CD4-positive, alpha-beta T cell (primary cell): ENCODE results near the gene NDUFS7. TPM values are rescaled to one million over a fixed set of nuclear protein-coding genes. Genes with fewer than 3 reads are reported as not detected.
A peak's percentile ranks its signal among the peaks of the same experiment; 100 is the strongest.

Experiments
- ATAC-seq: fragments of 200-7000 bp; cut with Tn5 transposase; one replicate; pipeline ENCODE4 v1.10.0; 2022; ENCODE audit warnings: mild to moderate bottlenecking; ENCODE audit not compliant: poor library complexity
- CTCF ChIA-PET: fragments of 350-600 bp; sonication (Branson Sonifier 250); formaldehyde crosslinking; loops from one replicate; lab custom pipeline; 2021; ENCODE audit warnings: antibody characterized with exemption, inconsistent platforms; lab: Charles Lee
- POLR2A ChIA-PET: fragments of 350-600 bp; sonication (Branson Sonifier 250); formaldehyde crosslinking; loops from one replicate; lab custom pipeline; 2021; ENCODE audit warnings: antibody characterized with exemption, inconsistent platforms; lab: Charles Lee
- DNase-seq, 14 experiments: peaks; one replicate each; pipeline ENCODE4 v3.0.0-alpha.2; 2013 to 2020; ENCODE audit warnings: mixed read lengths in 2 of 14
- H3K27ac ChIP-seq, 2 donors: one replicate each; pipeline versions ENCODE4 v1.5.1 to v1.7.0; 2013; ENCODE audit warnings: low read length in 2 of 2, low read depth in 1 of 2, mild to moderate bottlenecking in 1 of 2
- H3K27me3 ChIP-seq, 2 experiments: 1 replicate in 1 of 2; 2 replicates in 1 of 2; pipeline versions ENCODE4 v1.6.1 to v1.7.0; 2013; ENCODE audit warnings: low read length in 2 of 2, control low read depth in 1 of 2, mild to moderate bottlenecking in 1 of 2, moderate library complexity in 1 of 2; ENCODE audit not compliant: insufficient read depth in 2 of 2, control insufficient read depth in 1 of 2
- H3K36me3 ChIP-seq: one replicate; pipeline ENCODE4 v1.6.1; 2013; ENCODE audit warnings: low read length, control low read depth; ENCODE audit not compliant: insufficient read depth
- H3K4me1 ChIP-seq: one replicate; pipeline ENCODE4 v1.6.1; 2013; ENCODE audit warnings: low read length, control low read depth; ENCODE audit not compliant: insufficient read depth
- H3K4me3 ChIP-seq: one replicate; pipeline ENCODE4 v1.5.1; 2013; ENCODE audit warnings: mild to moderate bottlenecking, low read length, moderate library complexity
- H3K9me3 ChIP-seq, 2 experiments: 1 replicate in 1 of 2; 2 replicates in 1 of 2; pipeline versions ENCODE4 v1.6.1 to v1.7.0; 2013; ENCODE audit warnings: low read length in 2 of 2, mild to moderate bottlenecking in 2 of 2, control low read depth in 1 of 2, moderate library complexity in 1 of 2; ENCODE audit not compliant: control insufficient read depth in 1 of 2, insufficient read depth in 1 of 2
- H3K27ac Mint-ChIP-seq: one replicate; pipeline ENCODE4 v1.8.0; 2020; ENCODE audit warnings: mixed read lengths
- H3K27me3 Mint-ChIP-seq: one replicate; pipeline ENCODE4 v1.8.0; 2021; ENCODE audit warnings: mixed read lengths
- H3K36me3 Mint-ChIP-seq: one replicate; pipeline ENCODE4 v1.8.0; 2021; ENCODE audit warnings: low read depth, mixed read lengths
- H3K4me1 Mint-ChIP-seq: one replicate; pipeline ENCODE4 v1.8.0; 2021; ENCODE audit warnings: low read depth, mixed read lengths
- H3K4me3 Mint-ChIP-seq: one replicate; pipeline ENCODE4 v1.8.0; 2020; ENCODE audit warnings: mild to moderate bottlenecking, mixed read lengths
- H3K9me3 Mint-ChIP-seq: one replicate; pipeline ENCODE4 v1.8.0; 2020; ENCODE audit warnings: mixed read lengths
- intact Hi-C, 2 experiments: fragments of 100-400 bp; cut with DNase I in 1 of 2; cut with micrococcal nuclease in 1 of 2; formaldehyde crosslinking; loops; one replicate each; pipeline versions ENCODE4 v1.15.1 to v1.9.0; 2023 to 2025; cut with DNase I, micrococcal nuclease
- total RNA-seq, 174 experiments: library from RNA in 2 of 174; stranded (reverse) in 2 of 174; gene quantifications; one replicate each; pipeline ENCODE4 v1.2.3 and lab custom pipeline; 2021 to 2026
- TF ChIP-seq, protein P1 (sequence below): fragments of 200-600 bp; IDR thresholded peaks from one replicate; pipeline ENCODE4 v1.8.0; 2022; ENCODE audit warnings: antibody characterized with exemption, mild to moderate bottlenecking

NDUFS7 gene
- total RNA-seq, 2 experiments from 2014 or later, result 40.0 to 42.6 TPM

DNA sequence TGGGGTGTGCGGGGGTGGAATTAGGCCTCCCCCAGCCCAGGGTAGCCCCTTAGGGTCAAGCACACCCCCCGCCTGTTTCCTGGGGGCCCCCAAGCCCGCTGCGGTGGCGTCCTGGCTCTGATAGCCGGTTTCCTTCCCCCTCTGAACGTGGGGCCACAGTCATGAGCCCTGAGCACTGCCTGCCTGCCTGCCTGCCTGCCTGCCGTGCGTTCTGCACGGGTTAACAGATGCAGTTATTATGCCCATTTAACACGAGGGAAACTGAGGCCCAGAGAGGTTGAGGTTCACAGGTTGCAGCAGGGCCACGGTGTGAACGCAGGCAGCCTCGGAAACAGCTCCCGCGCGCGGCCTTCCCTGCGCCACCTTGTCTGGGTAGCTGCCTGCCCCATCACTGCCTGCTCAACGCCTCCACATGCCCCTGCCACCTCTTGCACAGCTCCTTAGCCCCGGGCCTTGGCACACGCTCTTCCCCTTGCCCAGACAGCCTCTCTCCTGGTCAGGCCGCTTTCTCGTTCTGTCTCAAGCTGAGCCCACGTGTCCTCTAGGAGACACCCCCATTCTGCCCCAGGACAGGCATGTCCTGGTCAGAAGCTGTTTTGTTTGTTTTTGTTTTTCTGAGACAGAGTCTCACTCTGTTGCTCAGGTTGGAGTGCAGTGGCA, 18.8 kb downstream of the NDUFS7 start:
- Histone ChIP-seq H3K4me1 (peaks cover 39% of the 10 kb centered on the region), H3K4me3 (no peak overlapping the region), H3K9me3 (no peaks in the 10 kb centered on the region), H3K36me3 (no peaks in the 10 kb centered on the region), H3K27ac (no peak overlapping the region), H3K27me3 (peaks cover 0 to 11% of the 10 kb centered on the region in 2 experiments)
- ATAC-seq (no peak), DNase-seq (no peak)
- ChIA-PET CTCF (interaction anchor here (0.8 kb wide), 1 partner anchor 135 kb away, joined by 3 read pairs; no protein-coding TSS in a partner anchor), POLR2A (interaction anchor here (0.8 to 2.2 kb wide), 4 partner anchors 19 to 134 kb away, joined by 3 to 7 read pairs (median 4); partner anchors contain the start of genes CIRBP and FAM174C)
- TF ChIP-seq, protein P1, sequence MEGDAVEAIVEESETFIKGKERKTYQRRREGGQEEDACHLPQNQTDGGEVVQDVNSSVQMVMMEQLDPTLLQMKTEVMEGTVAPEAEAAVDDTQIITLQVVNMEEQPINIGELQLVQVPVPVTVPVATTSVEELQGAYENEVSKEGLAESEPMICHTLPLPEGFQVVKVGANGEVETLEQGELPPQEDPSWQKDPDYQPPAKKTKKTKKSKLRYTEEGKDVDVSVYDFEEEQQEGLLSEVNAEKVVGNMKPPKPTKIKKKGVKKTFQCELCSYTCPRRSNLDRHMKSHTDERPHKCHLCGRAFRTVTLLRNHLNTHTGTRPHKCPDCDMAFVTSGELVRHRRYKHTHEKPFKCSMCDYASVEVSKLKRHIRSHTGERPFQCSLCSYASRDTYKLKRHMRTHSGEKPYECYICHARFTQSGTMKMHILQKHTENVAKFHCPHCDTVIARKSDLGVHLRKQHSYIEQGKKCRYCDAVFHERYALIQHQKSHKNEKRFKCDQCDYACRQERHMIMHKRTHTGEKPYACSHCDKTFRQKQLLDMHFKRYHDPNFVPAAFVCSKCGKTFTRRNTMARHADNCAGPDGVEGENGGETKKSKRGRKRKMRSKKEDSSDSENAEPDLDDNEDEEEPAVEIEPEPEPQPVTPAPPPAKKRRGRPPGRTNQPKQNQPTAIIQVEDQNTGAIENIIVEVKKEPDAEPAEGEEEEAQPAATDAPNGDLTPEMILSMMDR, result no peak
- Mint-ChIP-seq H3K36me3 (peaks cover 5% of the 10 kb centered on the region), H3K4me1 (peaks cover 12% of the 10 kb centered on the region), H3K9me3 (no peaks in the 10 kb centered on the region), H3K27ac (no peak overlapping the region), H3K27me3 (no peaks in the 10 kb centered on the region), H3K4me3 (peak overlapping the region; percentile 87)
- intact Hi-C loops, result loop anchor here (10.0 kb wide), 3 partner anchors 128 to 862 kb away; partner anchors contain the start of genes FAM174C (in 1 of the 2) and TCF3 (in 1 of the 2)

DNA sequence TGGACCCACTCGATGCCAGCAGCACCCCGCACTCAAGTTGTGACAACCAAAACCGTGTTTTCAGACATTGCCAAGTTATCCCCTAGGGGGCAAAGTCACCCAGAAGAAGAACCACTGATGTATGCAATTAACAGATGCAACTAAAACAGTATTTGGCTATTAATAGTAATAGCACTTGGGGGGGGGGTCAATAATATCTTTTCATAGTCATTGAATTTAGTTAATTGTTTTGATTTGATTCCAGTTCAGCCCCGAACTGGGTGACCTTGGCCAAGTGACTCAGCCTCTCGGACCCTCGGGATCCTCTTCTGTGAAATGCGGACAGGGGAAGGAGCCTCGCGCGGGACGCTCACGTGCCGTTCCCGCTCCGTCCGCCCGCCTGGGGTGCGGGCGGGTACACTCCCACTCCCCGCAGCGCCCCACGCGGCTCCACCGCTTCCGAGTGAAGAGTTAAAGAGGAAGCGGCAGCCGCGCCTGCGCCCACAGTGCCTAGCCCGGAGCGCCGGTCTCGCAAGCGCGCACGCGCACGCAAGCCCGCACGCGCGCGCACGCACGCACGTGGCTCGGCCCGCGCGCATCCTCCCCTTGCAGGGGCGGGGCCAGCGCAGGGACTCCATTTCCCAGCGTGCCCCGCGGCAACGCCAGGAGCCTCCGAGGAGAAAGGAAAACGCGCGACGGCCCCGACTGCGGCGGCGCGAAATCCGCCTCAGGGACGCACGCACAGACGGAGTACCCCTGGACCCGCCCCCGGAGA, 23.2 kb downstream of the NDUFS7 start:
- Histone ChIP-seq H3K27me3 (peaks cover 0 to 11% of the 10 kb centered on the region in 2 experiments), H3K27ac (peak overlapping the region; percentile 52 to 73), H3K36me3 (peaks cover 21% of the 10 kb centered on the region), H3K4me1 (peaks cover 56% of the 10 kb centered on the region), H3K9me3 (no peaks in the 10 kb centered on the region), H3K4me3 (peak overlapping the region; percentile 51)
- Mint-ChIP-seq H3K4me3 (peak overlapping the region; percentile 92), H3K36me3 (peaks cover 28% of the 10 kb centered on the region), H3K4me1 (peaks cover 46% of the 10 kb centered on the region), H3K27ac (peak overlapping the region; percentile 78), H3K27me3 (no peaks in the 10 kb centered on the region), H3K9me3 (no peaks in the 10 kb centered on the region)
- POLR2A ChIA-PET, result no interaction called here
- TF ChIP-seq, protein P1, result peak; percentile 62
- CTCF ChIA-PET, result no interaction called here
- ATAC-seq (peak; percentile 79), DNase-seq (peak; percentile 98 to 100 (median 99))
- intact Hi-C loops, result loop anchor here (1.0 to 10.0 kb wide), 8 partner anchors 24 to 858 kb away; partner anchors contain the start of genes NDUFS7 (in 2 of the 2), RPS15 (in 2 of the 2), BSG (in 1 of the 2) and FAM174C (in 1 of the 2)

DNA sequence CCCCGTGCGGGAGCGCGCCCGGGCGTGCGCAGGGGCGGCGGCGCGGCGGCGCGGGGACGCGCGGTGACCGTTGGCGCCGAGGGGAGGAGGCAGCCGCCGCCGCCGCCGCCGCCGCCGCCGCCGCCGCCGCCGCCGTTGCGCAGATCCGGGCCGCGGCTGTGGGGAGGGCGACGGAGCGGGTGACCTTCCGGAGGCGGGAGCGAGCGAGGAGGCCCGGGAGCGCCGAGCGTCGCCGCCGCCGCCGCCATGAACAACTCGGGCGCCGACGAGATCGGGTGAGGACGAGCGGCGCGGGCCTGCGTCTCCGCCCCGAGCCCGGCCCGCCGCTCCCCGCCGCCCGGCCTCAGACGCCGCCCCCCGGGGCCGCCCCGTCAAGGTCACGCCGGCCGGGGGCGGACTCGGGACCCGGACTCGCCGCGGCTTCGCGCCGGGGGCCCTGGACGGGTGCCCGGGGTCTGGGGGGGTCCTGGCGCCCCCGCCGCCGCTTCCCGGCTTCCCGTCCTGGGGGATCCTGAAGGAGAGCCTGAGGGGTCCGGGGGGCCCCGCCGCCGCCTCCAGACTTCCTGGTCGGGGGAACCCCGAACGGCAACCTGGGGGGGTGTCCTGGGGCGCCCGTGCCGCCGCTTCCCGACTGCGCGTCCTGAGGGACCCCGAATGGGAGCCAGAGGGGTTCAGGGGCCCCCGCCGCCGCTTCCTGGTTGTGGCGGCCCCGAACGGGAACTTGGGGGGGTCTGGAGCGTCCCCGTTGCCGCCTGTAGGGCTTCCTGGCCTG, 24.0 kb downstream of the NDUFS7 start, which contains the start of gene DAZAP1:
DAZAP1 (plus strand) TSS at position 59 of the 772 bp plus-strand sequence; CDS start at position 247, 188 bp downstream.
- H3K4me1 Mint-ChIP-seq, result peaks cover 47% of the 10 kb centered on the region
- CTCF ChIA-PET, result interaction anchor here (1.1 kb wide), 1 partner anchor 163 kb away, joined by 3 read pairs; no protein-coding TSS in a partner anchor
- H3K27ac ChIP-seq, result peak within 1 kb of the TSS; percentile 91

More for the DNA sequence above, 24.0 kb downstream of the NDUFS7 start, which contains the start of gene DAZAP1:
- Histone ChIP-seq H3K4me1 (peaks cover 56% of the 10 kb centered on the region), H3K36me3 (peaks cover 27% of the 10 kb centered on the region), H3K9me3 (no peaks in the 10 kb centered on the region), H3K27me3 (peaks cover 0 to 5% of the 10 kb centered on the region in 2 experiments), H3K4me3 (peak within 1 kb of the TSS; percentile 89)
- Mint-ChIP-seq H3K27ac (peak within 1 kb of the TSS; percentile 97), H3K27me3 (no peaks in the 10 kb centered on the region), H3K36me3 (peaks cover 32% of the 10 kb centered on the region), H3K4me3 (peak within 1 kb of the TSS; percentile 92), H3K9me3 (no peaks in the 10 kb centered on the region)
- ATAC-seq, result no peak
- TF ChIP-seq, protein P1, result no peak
- POLR2A ChIA-PET, result interaction anchor here (1.2 kb wide), 1 partner anchor 60 kb away, joined by 3 read pairs; no protein-coding TSS in a partner anchor
- peak in 12 of 14 experiments; percentile 14 to 71 (median 38) for DNase-seq
- intact Hi-C loops, result loop anchor here (1.0 to 10.0 kb wide), 8 partner anchors 24 to 857 kb away; partner anchors contain the start of genes RPS15 (in 2 of the 2), BSG (in 1 of the 2), FAM174C (in 1 of the 2) and NDUFS7 (in 1 of the 2)
